C4-2B (cell line): Measurements from ENCODE around the gene ZNF316.
"Not testable (repeated sequence)": the region's sequence is repeated elsewhere in the genome, so short reads cannot be mapped to it uniquely, and the experiment has no call there.

Experiments used
- CTCF ChIP-seq: fragments of 450-650 bp; conservative IDR thresholded peaks from 2 replicates; pipeline ENCODE4 v1.5.1; 2017; ENCODE audit warnings: mild to moderate bottlenecking
- ZFX ChIP-seq: fragments of 450-650 bp; IDR thresholded peaks from 2 replicates; pipeline ENCODE4 v1.6.1; 2017

- TF ChIP-seq CTCF, ZFX: not testable (repeated sequence)
Observed at GRCh38 chr7:6670851-6671250, 33.7 kb downstream of the ZNF316 start.
